IMR-90 (cell line): ENCODE data around the gene NPBWR2. TPM values are rescaled to one million over a fixed set of nuclear protein-coding genes. Genes with fewer than 3 reads are reported as not detected.

Experiments
- ATAC-seq: fragments of 200-7000 bp; cut with Tn5 transposase; 2 replicates; pipeline ENCODE4 v1.9.1; 2020; ENCODE audit warnings: low read depth, mild to moderate bottlenecking, moderate library complexity
- BruUV-seq: library from RNA; stranded (reverse); fragments of 400-500 nt; replicated peaks from 2 replicates; lab custom pipeline; 2021; lab: Mats Ljungman, UMichigan
- CTCF ChIA-PET: fragments of 300-600 bp; formaldehyde crosslinking; extraction: SDS; loops from one replicate; lab custom pipeline; 2021; ENCODE audit warnings: antibody characterized with exemption; lab: Yijun Ruan, JAX
- POLR2A ChIA-PET: fragments of 300-600 bp; sonication (Branson Sonifier 250); formaldehyde crosslinking; loops from one replicate; lab custom pipeline; 2022; ENCODE audit warnings: antibody characterized with exemption; ENCODE audit not compliant: unreplicated experiment; lab: Charles Lee
- DNase-seq: peaks from one replicate; pipeline ENCODE4 v3.0.0; 2013
- H2AFZ ChIP-seq: replicated peaks from 2 replicates; pipeline ENCODE3; 2013; ENCODE audit warnings: low read length, mild to moderate bottlenecking; ENCODE audit not compliant: poor library complexity
- H2AK5ac ChIP-seq: 2 replicates; pipeline ENCODE4 v1.6.1; 2013; ENCODE audit warnings: low read depth, low read length, inconsistent platforms
- H2AK9ac ChIP-seq: replicated peaks from 2 replicates; pipeline ENCODE3; 2013; ENCODE audit warnings: mild to moderate bottlenecking, low read depth, low read length, moderate library complexity; ENCODE audit not compliant: poor library complexity
- H2BK120ac ChIP-seq: 2 replicates; pipeline ENCODE4 v1.6.1; 2013; ENCODE audit warnings: low read depth, low read length, inconsistent platforms
- H2BK15ac ChIP-seq: 3 replicates; pipeline ENCODE4 v1.6.1; 2013; ENCODE audit warnings: low read depth, low read length, inconsistent platforms
- H2BK20ac ChIP-seq: 2 replicates; pipeline ENCODE4 v1.6.1; 2013; ENCODE audit warnings: low read depth, mild to moderate bottlenecking, inconsistent platforms, low read length, moderate library complexity
- H2BK5ac ChIP-seq: 2 replicates; pipeline ENCODE4 v1.6.1; 2013; ENCODE audit warnings: mild to moderate bottlenecking, low read depth, low read length, inconsistent platforms; ENCODE audit not compliant: poor library complexity, severe bottlenecking
- H3K14ac ChIP-seq: replicated peaks from 2 replicates; pipeline ENCODE4 v1.6.1; 2013; ENCODE audit warnings: low read depth, low read length, inconsistent platforms
- H3K18ac ChIP-seq: 2 replicates; pipeline ENCODE4 v1.6.1; 2013; ENCODE audit warnings: low read depth, low read length, control low read depth
- H3K23ac ChIP-seq: 2 replicates; pipeline ENCODE4 v1.6.1; 2013; ENCODE audit warnings: low read depth, low read length, inconsistent platforms
- H3K27ac ChIP-seq: 2 replicates; pipeline ENCODE4 v1.5.1; 2013; ENCODE audit warnings: mild to moderate bottlenecking, control low read depth, low read length; ENCODE audit not compliant: insufficient read depth
- H3K27me3 ChIP-seq: 2 replicates; pipeline ENCODE4 v1.6.1; 2013; ENCODE audit warnings: low read length; ENCODE audit not compliant: control insufficient read depth, insufficient read depth
- H3K36me3 ChIP-seq: 2 replicates; pipeline ENCODE4 v1.6.1; 2013; ENCODE audit warnings: low read length, mixed read lengths; ENCODE audit not compliant: control insufficient read depth, insufficient read depth
- H3K4ac ChIP-seq: 2 replicates; pipeline ENCODE4 v1.6.1; 2013; ENCODE audit warnings: low read depth, low read length, inconsistent platforms
- H3K4me1 ChIP-seq: 2 replicates; pipeline ENCODE4 v1.6.1; 2013; ENCODE audit warnings: low read length, mixed read lengths; ENCODE audit not compliant: control insufficient read depth, insufficient read depth
- H3K4me2 ChIP-seq: 2 replicates; pipeline ENCODE4 v1.6.1; 2013; ENCODE audit warnings: low read depth, mild to moderate bottlenecking, control low read depth, low read length, moderate library complexity
- H3K4me3 ChIP-seq: 2 replicates; pipeline ENCODE4 v1.5.1; 2013; ENCODE audit warnings: low read depth, mild to moderate bottlenecking, control low read depth, low read length, moderate library complexity; ENCODE audit not compliant: insufficient read depth
- H3K56ac ChIP-seq: 2 replicates; pipeline ENCODE4 v1.6.1; 2013; ENCODE audit warnings: low read length, inconsistent platforms; ENCODE audit not compliant: insufficient read depth; ENCODE audit errors: extremely low read depth
- H3K79me1 ChIP-seq, 2 experiments: 2 replicates each; pipeline ENCODE4 v1.6.1; 2013; ENCODE audit warnings: low read length in 2 of 2, inconsistent platforms in 1 of 2, low read depth in 1 of 2
- H3K9ac ChIP-seq: 2 replicates; pipeline ENCODE4 v1.6.1; 2013; ENCODE audit warnings: low read depth, low read length, control low read depth
- H3K9me1 ChIP-seq: 2 replicates; pipeline ENCODE4 v1.6.1; 2013; ENCODE audit warnings: low read length, inconsistent platforms; ENCODE audit not compliant: insufficient read depth
- H3K9me3 ChIP-seq: 2 replicates; pipeline ENCODE4 v1.6.1; 2013; ENCODE audit warnings: low read length; ENCODE audit not compliant: control insufficient read depth, insufficient read depth
- H4K20me1 ChIP-seq: 2 replicates; pipeline ENCODE4 v1.6.1; 2013; ENCODE audit warnings: low read length, inconsistent platforms; ENCODE audit not compliant: insufficient read depth
- H4K5ac ChIP-seq: 2 replicates; pipeline ENCODE4 v1.6.1; 2013; ENCODE audit warnings: mild to moderate bottlenecking, low read depth, low read length, control low read depth
- H4K8ac ChIP-seq, 2 experiments: 2 replicates each; pipeline ENCODE4 v1.6.1; 2013; ENCODE audit warnings: low read depth in 2 of 2, low read length in 2 of 2, control low read depth in 1 of 2, inconsistent platforms in 1 of 2
- H4K91ac ChIP-seq: 2 replicates; pipeline ENCODE4 v1.6.1; 2013; ENCODE audit warnings: low read depth, low read length, inconsistent platforms; ENCODE audit not compliant: insufficient read depth
- CTCF ChIP-seq: conservative IDR thresholded peaks from 2 replicates; pipeline ENCODE4 v1.5.1; 2012; ENCODE audit warnings: mild to moderate bottlenecking, low read depth, low read length, improper control_type of control experiment
- MAFK ChIP-seq: IDR thresholded peaks from 2 replicates; pipeline ENCODE4 v1.6.1; 2012; ENCODE audit warnings: low read depth, low read length, improper control_type of control experiment
- RAD21 ChIP-seq: IDR thresholded peaks from 2 replicates; pipeline ENCODE4 v1.6.1; 2012; ENCODE audit warnings: low read length, improper control_type of control experiment
- RCOR1 ChIP-seq: IDR thresholded peaks from 2 replicates; pipeline ENCODE4 v1.6.1; 2012; ENCODE audit warnings: mild to moderate bottlenecking, low read length, improper control_type of control experiment; ENCODE audit not compliant: insufficient replicate concordance
- RFX5 ChIP-seq: IDR thresholded peaks from 2 replicates; pipeline ENCODE4 v1.8.0; 2012; ENCODE audit warnings: low read depth, mild to moderate bottlenecking, low read length, moderate library complexity
- WGBS, 2 experiments: methylation state at CpG; one replicate each; pipeline versions ENCODE4 v1.1.5 to v1.1.7; 2013; ENCODE audit warnings: missing lambda C conversion rate in 2 of 2; ENCODE audit not compliant: insufficient read length in 1 of 2; ENCODE audit errors: extremely low coverage in 2 of 2; 5-methylcytosine and 5-hydroxymethylcytosine counted together
- dilution Hi-C: fragments of 300-500 bp; cut with HindIII; formaldehyde crosslinking; loops from one replicate; pipeline ENCODE4 v1.14.3; 2018; ENCODE audit warnings: low sequenced_read_pairs; ENCODE audit not compliant: unreplicated experiment
- in situ Hi-C: fragments of 300-500 bp; cut with MboI; formaldehyde crosslinking; loops from 3 replicates; pipeline ENCODE4 v1.14.3; 2019; ENCODE audit warnings: low sequenced_read_pairs, inconsistent platforms, mixed read lengths
- intact Hi-C: fragments of 100-400 bp; cut with micrococcal nuclease; formaldehyde crosslinking; loops from 2 replicates; pipeline ENCODE4 v1.10.0; 2022
- polyA plus RNA-seq, 3 experiments: library from polyadenylated mRNA; depleted of rRNA; stranded (reverse); fragments of >200 nt; gene quantifications; 2 replicates each; pipeline ENCODE4 v1.2.3, GENCODE V29; 2012; ENCODE audit warnings: low replicate concordance in 1 of 3
- total RNA-seq: library from RNA; depleted of rRNA; stranded (reverse); fragments of >200 nt; gene quantifications from 2 replicates; pipeline ENCODE4 v1.2.3, GENCODE V29; 2012

NPBWR2 gene
- total and polyA plus RNA-seq, 2 of the 4 experiments (the other 2 are of a cell fraction): not detected

GRCh38 chr20:64142590-64142989 is 35.2 kb upstream of the NPBWR2 start:
- no peaks in the 10 kb centered on the region for H3K36me3 ChIP-seq
- no peaks in the 10 kb centered on the region for H3K79me1 ChIP-seq
- POLR2A ChIA-PET: no interaction called here
- no peak overlapping the region for H4K8ac ChIP-seq
- no peak overlapping the region for H2BK5ac ChIP-seq
- in situ Hi-C loops (no loop called here), dilution Hi-C loops (no loop called here), intact Hi-C loops (no loop called here)
- H3K14ac ChIP-seq: no peak overlapping the region
- H3K18ac ChIP-seq: no peak overlapping the region
- no peak overlapping the region for H3K4me2 ChIP-seq
- H4K91ac ChIP-seq: no peak overlapping the region
- no peak; the same call in 1 of the 2 replicates for ATAC-seq
- H4K20me1 ChIP-seq: no peaks in the 10 kb centered on the region
- no peak overlapping the region for H3K23ac ChIP-seq
- H3K9ac ChIP-seq: no peak overlapping the region
- H2BK120ac ChIP-seq: no peak overlapping the region
- H2AK5ac ChIP-seq: no peak overlapping the region
- peaks cover 11% of the 10 kb centered on the region for H3K9me3 ChIP-seq
- 44% methylated on average over 3 of the region's 9 CpGs; no CpG with 5 or more reads in 1 of the 2 experiments for WGBS, 2 experiments
- H3K9me1 ChIP-seq: no peaks in the 10 kb centered on the region
- no peak overlapping the region for H4K5ac ChIP-seq
- H2AFZ ChIP-seq: no peak overlapping the region
- no peak overlapping the region for H2BK20ac ChIP-seq
- H3K56ac ChIP-seq: no peak overlapping the region
- no peak overlapping the region for H3K27ac ChIP-seq
- H3K4me1 ChIP-seq: no peaks in the 10 kb centered on the region
- TF ChIP-seq MAFK (no peak), RAD21 (no peak), CTCF (no peak), RFX5 (no peak), RCOR1 (no peak)
- no peak overlapping the region for H2AK9ac ChIP-seq
- no peak overlapping the region for H2BK15ac ChIP-seq
- BruUV-seq: no TSS peak
- no peak overlapping the region for H3K4me3 ChIP-seq
- no peak for DNase-seq
- no peak overlapping the region for H3K4ac ChIP-seq
- CTCF ChIA-PET: no interaction called here
- H3K27me3 ChIP-seq: peaks cover 21% of the 10 kb centered on the region
